Stimulated activated CD8-positive, alpha-beta memory T cell treated with anti-CD3 and anti-CD28 coated beads, Interleukin-7, amount 100 ng/mL, for 1 hour (primary cell): Measurements from ENCODE around the gene VAMP7.
"Not testable (repeated sequence)": the region's sequence is repeated elsewhere in the genome, so short reads cannot be mapped to it uniquely, and the experiment has no call there.

Source experiments
- DNase-seq, 2 donors: peaks; one replicate each; pipeline ENCODE4 v3.0.0-alpha.2; 2020; ENCODE audit warnings: low read depth in 2 of 2

VAMP7 gene

GRCh38 chrX:155907661-155908060 lies 26.5 kb downstream of the VAMP7 start:
- not testable (repeated sequence) for DNase-seq

GRCh38 chrX:155923200-155923599 lies 42.1 kb downstream of the VAMP7 start:
- no peak for DNase-seq

GRCh38 chrX:155930852-155931618 lies 49.9 kb downstream of the VAMP7 start:
- DNase-seq: not testable (repeated sequence)

- no peak for DNase-seq
These were observed 57.0 kb downstream of the VAMP7 start for GRCh38 chrX:155938132-155938531.

GRCh38 chrX:155949098-155949497 lies 68.0 kb downstream of the VAMP7 start:
- DNase-seq: no peak

GRCh38 chrX:155951237-155951789 lies 70.2 kb downstream of the VAMP7 start:
- DNase-seq: no peak

GRCh38 chrX:155953055-155953454 lies 71.9 kb downstream of the VAMP7 start:
- DNase-seq: no peak

- no peak for DNase-seq
These were observed 73.6 kb downstream of the VAMP7 start for GRCh38 chrX:155954793-155955192.

GRCh38 chrX:155956099-155956498 lies 75.0 kb downstream of the VAMP7 start:
- no peak for DNase-seq

- no peak for DNase-seq
These were observed 75.5 kb downstream of the VAMP7 start for GRCh38 chrX:155956649-155957048.

GRCh38 chrX:155957843-155958242 lies 76.7 kb downstream of the VAMP7 start:
- DNase-seq: no peak

GRCh38 chrX:155959018-155959587 lies 78.0 kb downstream of the VAMP7 start:
- DNase-seq: no peak

GRCh38 chrX:155962906-155963305 lies 81.8 kb downstream of the VAMP7 start:
- DNase-seq: no peak

GRCh38 chrX:155966876-155967275 lies 85.7 kb downstream of the VAMP7 start:
- peak in 1 of 2 donors; percentile 3 for DNase-seq

- no peak for DNase-seq
These were observed 86.6 kb downstream of the VAMP7 start for GRCh38 chrX:155967653-155968325.

- no peak for DNase-seq
These were observed 87.1 kb downstream of the VAMP7 start for GRCh38 chrX:155968326-155968661.

- DNase-seq: no peak
These were observed 87.6 kb downstream of the VAMP7 start for GRCh38 chrX:155968791-155969190.

GRCh38 chrX:155971658-155972057 lies 90.5 kb downstream of the VAMP7 start:
- DNase-seq: not testable (repeated sequence)

GRCh38 chrX:155972241-155972640 lies 91.1 kb downstream of the VAMP7 start:
- DNase-seq: not testable (repeated sequence)

GRCh38 chrX:155983326-155983725 lies 102.2 kb downstream of the VAMP7 start:
- DNase-seq: no peak

- no peak for DNase-seq
These were observed 104.1 kb downstream of the VAMP7 start for GRCh38 chrX:155985208-155985607.

GRCh38 chrX:155986995-155987394 lies 105.8 kb downstream of the VAMP7 start:
- DNase-seq: not testable (repeated sequence)

- no peak for DNase-seq
These were observed 107.7 kb downstream of the VAMP7 start for GRCh38 chrX:155988859-155989258.
